Left cardiac atrium (tissue), 4 donors: ENCODE measurements around the gene SLC5A6. TPM values are rescaled to one million over a fixed set of nuclear protein-coding genes. Genes with fewer than 3 reads are reported as not detected.
"Not testable (repeated sequence)": the region's sequence is repeated elsewhere in the genome, so short reads cannot be mapped to it uniquely, and the experiment has no call there.

Source experiments
- ATAC-seq, 2 donors: fragments of 200-7000 bp; cut with Tn5 transposase; one replicate each; pipeline ENCODE4 v1.9.1; 2020; ENCODE audit warnings: mild to moderate bottlenecking in 2 of 2, moderate library complexity in 2 of 2
- DNase-seq: peaks from one replicate; pipeline ENCODE4 v3.0.0-alpha.2; 2020
- intact Hi-C, 2 donors: fragments of 100-400 bp; cut with DNase I; formaldehyde crosslinking; loops; one replicate each; pipeline versions ENCODE4 v1.14.1 to v1.15.1; 2022 to 2023
- total RNA-seq, 2 donors: library from RNA; stranded (reverse); fragmentation: NEBNext Ultra II Directional; extraction: Animal tissue kit (Norgen Biotek cat#: 25700); gene quantifications; one replicate each; pipeline ENCODE4 v1.2.1, GENCODE V29; 2021
- donor health status: DM: no; HTN: yes; CAD: no.
- donor health status: DM: no; HTN: yes; CAD: no; lungs with severe emphysema.
- donor health status: DM: yes; HTN: yes; CAD: no.
- donor health status: Dilated cardiomyopathy.

The SLC5A6 gene
- total RNA-seq, 2 donors from 2014 or later: 20.0 to 21.4 TPM

DNA sequence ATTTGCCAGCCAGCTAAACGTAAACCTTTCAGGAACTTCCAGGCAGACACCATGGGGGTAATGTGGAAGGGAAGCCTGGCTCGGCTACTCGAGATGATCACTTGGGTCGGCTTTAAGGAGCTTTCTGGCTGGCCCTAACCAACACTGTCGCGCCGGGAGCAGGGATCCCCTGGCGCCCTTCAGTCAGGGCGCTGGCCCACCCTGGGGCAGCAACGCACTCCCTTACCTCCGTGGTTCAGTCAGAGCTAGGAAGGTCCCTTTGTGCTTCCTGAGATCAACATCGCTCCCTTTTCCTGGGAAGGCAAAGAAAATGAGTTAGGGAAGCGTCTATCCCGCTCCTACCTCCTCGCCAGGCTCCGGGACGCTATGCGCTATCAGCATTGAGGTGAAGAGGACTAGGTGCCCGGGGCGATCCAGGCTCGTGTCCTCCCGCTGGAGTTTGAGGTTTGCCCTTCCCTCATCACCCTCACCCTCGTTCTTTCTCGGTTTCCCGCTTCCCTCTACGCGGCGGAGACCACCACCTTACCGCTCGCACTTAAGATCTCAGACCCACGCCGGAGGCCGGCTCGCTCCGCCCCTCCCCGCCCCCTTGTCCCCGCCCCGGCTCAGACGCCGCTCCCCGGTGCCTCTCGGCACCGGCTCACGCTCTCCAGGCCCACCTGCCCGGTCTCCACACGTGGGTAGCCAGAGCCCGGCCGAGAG lies 676 bp downstream of the SLC5A6 start:
- DNase-seq: no peak
- intact Hi-C loops: no loop called here
- peak in 1 of 2 donors; percentile 13 for ATAC-seq

DNA sequence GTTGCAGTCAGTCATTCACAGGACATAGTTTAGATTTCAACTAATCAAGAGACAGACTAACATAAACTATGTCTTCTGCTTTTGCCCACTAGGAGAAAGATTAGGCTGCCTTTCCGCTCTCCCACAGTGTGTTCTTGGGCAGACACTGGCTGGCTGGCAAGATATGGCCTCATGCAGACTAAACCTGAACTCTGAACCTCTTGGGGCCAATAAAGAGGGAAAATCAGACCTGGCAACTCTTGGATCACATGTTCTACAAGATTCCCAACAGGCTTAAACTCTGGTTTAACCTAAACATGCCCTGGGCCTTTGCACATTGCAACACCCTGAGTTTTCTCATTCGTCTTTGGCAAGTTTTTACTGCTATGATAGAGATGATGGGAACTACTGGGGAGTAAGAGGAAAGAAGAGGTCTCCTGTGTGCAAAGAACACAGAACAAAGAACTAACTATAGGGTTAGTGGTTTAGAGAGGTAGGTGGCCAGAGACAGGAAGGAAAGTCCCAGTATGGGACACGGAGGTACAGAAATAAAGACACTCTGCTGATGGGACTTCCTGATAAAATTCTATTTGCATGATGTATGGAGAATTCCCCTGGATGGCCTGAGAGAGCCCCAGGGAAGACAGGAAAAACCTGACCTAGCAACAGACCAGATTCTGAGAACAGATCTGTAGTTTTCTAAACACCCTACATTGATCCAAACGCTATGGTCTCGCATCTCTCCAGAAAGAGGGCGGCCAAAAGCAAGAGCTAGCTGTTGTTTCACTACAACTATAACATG lies 2.3 kb downstream of the SLC5A6 start:
- ATAC-seq: no peak

GRCh38 chr2:27208486-27209050 lies 3.5 kb downstream of the SLC5A6 start:
- intact Hi-C loops: no loop called here
- no peak for ATAC-seq
- DNase-seq: no peak

More for the DNA sequence above, 2.3 kb downstream of the SLC5A6 start:
- intact Hi-C loops: no loop called here
- DNase-seq: no peak

- intact Hi-C loops: no loop called here
- no peak for ATAC-seq
- no peak for DNase-seq
These were observed 5.7 kb downstream of the SLC5A6 start for GRCh38 chr2:27206346-27206745.

DNA sequence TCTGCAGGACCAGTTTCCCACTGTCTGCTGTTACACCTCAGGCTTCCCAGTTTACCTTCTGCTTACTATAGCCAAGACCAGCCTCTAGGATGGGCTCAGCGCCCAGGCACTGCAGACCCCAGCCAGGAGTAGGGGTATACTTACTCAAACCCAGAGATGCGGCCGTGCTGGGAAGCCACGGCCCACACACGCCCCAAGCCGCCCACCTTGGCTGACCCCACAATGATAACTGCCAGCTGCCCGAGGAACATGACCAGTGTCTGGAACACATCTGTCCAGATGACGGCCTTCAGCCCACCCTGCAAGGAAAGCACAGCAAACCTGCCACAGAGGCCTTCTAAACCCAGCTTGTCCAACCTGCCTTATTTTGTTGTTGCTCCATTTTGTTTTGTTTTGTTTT lies 6.9 kb downstream of the SLC5A6 start:
- intact Hi-C loops: no loop called here
- DNase-seq (no peak), ATAC-seq (no peak)

DNA sequence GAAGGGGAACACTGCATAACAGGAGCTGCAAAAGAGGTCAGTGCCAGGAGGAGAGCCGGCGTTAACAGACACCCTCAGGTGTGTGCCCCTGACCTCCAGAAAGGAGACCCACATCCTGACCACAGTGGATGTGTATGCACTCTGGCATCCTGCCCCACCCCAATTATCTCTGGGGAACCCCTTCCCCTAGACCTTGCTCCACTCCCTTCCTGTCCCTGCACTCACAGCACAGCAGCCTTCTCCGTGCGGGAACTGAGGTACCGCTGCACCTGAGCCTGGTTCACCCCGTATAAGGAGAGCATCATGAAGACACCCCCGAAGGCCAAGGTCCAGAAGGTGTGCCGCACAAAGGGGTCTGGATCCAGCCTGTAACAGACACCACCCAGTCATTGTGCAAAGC lies 7.5 kb downstream of the SLC5A6 start:
- no peak for DNase-seq
- intact Hi-C loops: no loop called here
- ATAC-seq: no peak

DNA sequence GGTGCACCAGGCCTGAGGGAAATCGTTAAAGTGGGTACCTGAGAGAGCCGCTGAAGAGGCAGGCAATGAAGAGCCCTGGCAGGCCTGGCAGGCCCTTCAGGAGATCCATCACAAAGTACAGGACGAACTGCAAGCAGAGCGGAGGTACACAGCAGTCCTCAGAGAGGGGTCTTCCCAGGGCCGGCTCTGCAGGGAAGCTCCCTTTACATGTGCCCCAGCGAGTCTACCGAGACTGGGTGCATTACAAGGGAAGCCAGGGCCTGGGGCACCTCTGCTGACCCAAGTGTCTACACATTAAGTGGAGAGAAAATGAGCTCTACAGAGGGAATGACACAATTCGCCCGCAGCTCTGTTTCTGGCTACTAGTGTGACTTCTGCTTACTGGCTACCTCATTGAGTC lies 8.3 kb downstream of the SLC5A6 start:
- DNase-seq: no peak
- ATAC-seq: no peak
- intact Hi-C loops: no loop called here

- ATAC-seq: no peak
- intact Hi-C loops: no loop called here
- no peak for DNase-seq
These were observed 9.2 kb downstream of the SLC5A6 start for GRCh38 chr2:27202854-27203253.

- intact Hi-C loops: no loop called here
- no peak for ATAC-seq
- DNase-seq: no peak
These were observed 10.4 kb downstream of the SLC5A6 start for GRCh38 chr2:27201675-27202074.

- ATAC-seq (no peak), DNase-seq (no peak)
- intact Hi-C loops: no loop called here
These were observed 12.8 kb downstream of the SLC5A6 start for GRCh38 chr2:27199241-27199640.

GRCh38 chr2:27198627-27199026 lies 13.4 kb downstream of the SLC5A6 start:
- no peak for ATAC-seq
- DNase-seq: no peak
- intact Hi-C loops: no loop called here

- DNase-seq, intact Hi-C loops, ATAC-seq: not testable (repeated sequence)
These were observed 14.0 kb downstream of the SLC5A6 start for GRCh38 chr2:27198068-27198467.

- intact Hi-C loops, DNase-seq, ATAC-seq: not testable (repeated sequence)
These were observed 16.3 kb downstream of the SLC5A6 start for GRCh38 chr2:27195799-27196198.

GRCh38 chr2:27194538-27195354 lies 17.3 kb downstream of the SLC5A6 start:
- DNase-seq (no peak), ATAC-seq (no peak)
- intact Hi-C loops: loop anchor here in 1 of 2 donors (5.0 kb wide), 1 partner anchor 97 kb away; no protein-coding TSS in a partner anchor

GRCh38 chr2:27191070-27191829 lies 20.8 kb downstream of the SLC5A6 start:
- DNase-seq (peak; percentile 36), ATAC-seq (peak; percentile 80 to 90)
- intact Hi-C loops: loop anchor here (1.0 to 5.0 kb wide), 2 partner anchors 93 to 94 kb away; no protein-coding TSS in a partner anchor

DNA sequence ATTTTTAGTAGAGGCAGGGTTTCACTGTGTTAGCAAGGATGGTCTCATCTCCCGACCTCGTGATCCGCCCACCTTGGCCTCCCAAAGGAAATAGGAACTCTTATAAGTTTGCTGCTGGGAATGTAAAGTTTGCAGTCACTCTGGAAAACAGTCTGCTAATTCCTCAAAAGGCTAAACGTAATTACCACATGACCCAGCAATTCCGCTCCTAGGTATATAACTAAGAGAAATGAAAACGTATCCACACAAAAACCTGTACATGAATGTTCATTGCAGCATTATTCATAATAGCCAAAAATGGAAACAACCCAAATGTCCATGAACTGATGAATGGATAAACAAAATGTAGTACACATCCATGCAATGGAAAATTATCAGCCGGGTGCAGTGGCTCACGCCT lies 22.1 kb downstream of the SLC5A6 start:
- intact Hi-C loops: loop anchor here in 1 of 2 donors (5.0 kb wide), 1 partner anchor 93 kb away; no protein-coding TSS in a partner anchor
- DNase-seq: no peak
- no peak for ATAC-seq

- DNase-seq: no peak
- intact Hi-C loops: no loop called here
- ATAC-seq: no peak
These were observed 25.3 kb downstream of the SLC5A6 start for GRCh38 chr2:27186613-27187345.
